Osteoblast (primary cell): ENCODE data around the gene P2RX1. TPM values are rescaled to one million over a fixed set of nuclear protein-coding genes. Genes with fewer than 3 reads are reported as not detected.

Experiments
- DNase-seq: peaks from one replicate; pipeline ENCODE4 v3.0.0; 2011; ENCODE audit warnings: low spot score, mixed read lengths; ENCODE audit not compliant: insufficient read length; ENCODE audit errors: missing footprints
- H2AFZ ChIP-seq: 2 replicates; pipeline ENCODE4 v1.6.0; 2011; ENCODE audit warnings: mild to moderate bottlenecking, low read length
- H3K27ac ChIP-seq: 2 replicates; pipeline ENCODE4 v1.5.1; 2011; ENCODE audit warnings: mild to moderate bottlenecking, low read depth, low read length, moderate library complexity
- H3K27me3 ChIP-seq: 2 replicates; pipeline ENCODE4 v1.6.0; 2012; ENCODE audit warnings: mild to moderate bottlenecking, control low read depth, inconsistent platforms, low read length, moderate library complexity; ENCODE audit not compliant: insufficient read depth
- H3K36me3 ChIP-seq: 2 replicates; pipeline ENCODE4 v1.5.1; 2011; ENCODE audit warnings: mild to moderate bottlenecking, low read length, control low read depth, moderate library complexity; ENCODE audit not compliant: insufficient read depth
- H3K4me1 ChIP-seq: 2 replicates; pipeline ENCODE4 v1.5.1; 2011; ENCODE audit warnings: mild to moderate bottlenecking, low read length, control low read depth, moderate library complexity; ENCODE audit not compliant: insufficient read depth
- H3K4me2 ChIP-seq: 2 replicates; pipeline ENCODE4 v1.6.0; 2011; ENCODE audit warnings: mild to moderate bottlenecking, low read length; ENCODE audit not compliant: insufficient read depth
- H3K4me3 ChIP-seq: fragments of 200-600 bp; sonication (generic); 3 replicates; pipeline ENCODE4 v1.5.1; 2012; ENCODE audit warnings: mild to moderate bottlenecking, low read length, inconsistent platforms; ENCODE audit not compliant: insufficient read depth
- H3K79me2 ChIP-seq: 2 replicates; pipeline ENCODE4 v1.6.0; 2012; ENCODE audit warnings: mild to moderate bottlenecking, low read length, control low read depth, inconsistent platforms; ENCODE audit not compliant: insufficient read depth
- H3K9me3 ChIP-seq: 2 replicates; pipeline ENCODE4 v1.5.1; 2011; ENCODE audit warnings: low read depth, low read length, control low read depth
- H4K20me1 ChIP-seq: 2 replicates; pipeline ENCODE4 v1.6.0; 2012; ENCODE audit warnings: mild to moderate bottlenecking, low read length, control low read depth; ENCODE audit not compliant: insufficient read depth
- total RNA-seq: library from RNA; depleted of rRNA; stranded (reverse); fragments of >200 nt; gene quantifications from 2 replicates; pipeline ENCODE4 v1.2.3, GENCODE V29; 2012
- TF ChIP-seq, protein P1 (sequence below): IDR thresholded peaks from 2 replicates; pipeline ENCODE4 v1.5.1; 2011; ENCODE audit warnings: mild to moderate bottlenecking, low read depth, low read length, moderate library complexity; ENCODE audit errors: extremely low read depth

P2RX1 gene
- total RNA-seq, 1 donor, result not detected

DNA sequence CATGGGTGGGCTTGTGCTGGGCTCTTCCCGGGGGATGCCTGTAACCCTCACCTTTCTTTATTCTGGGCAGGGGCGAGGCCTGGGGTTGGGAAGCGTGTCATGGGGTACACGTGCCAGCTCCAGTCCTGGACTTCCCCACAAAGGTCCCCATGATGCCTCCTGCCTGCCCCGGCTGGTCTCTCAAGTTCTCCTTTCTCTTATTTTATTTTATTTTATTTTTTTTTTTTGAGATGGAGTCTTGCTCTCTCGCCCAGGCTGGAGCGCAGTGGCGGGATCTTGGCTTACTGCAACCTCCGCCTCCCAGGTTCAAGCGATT lies 39.4 kb upstream of the P2RX1 start:
- no peaks in the 10 kb centered on the region for H3K4me1 ChIP-seq

DNA sequence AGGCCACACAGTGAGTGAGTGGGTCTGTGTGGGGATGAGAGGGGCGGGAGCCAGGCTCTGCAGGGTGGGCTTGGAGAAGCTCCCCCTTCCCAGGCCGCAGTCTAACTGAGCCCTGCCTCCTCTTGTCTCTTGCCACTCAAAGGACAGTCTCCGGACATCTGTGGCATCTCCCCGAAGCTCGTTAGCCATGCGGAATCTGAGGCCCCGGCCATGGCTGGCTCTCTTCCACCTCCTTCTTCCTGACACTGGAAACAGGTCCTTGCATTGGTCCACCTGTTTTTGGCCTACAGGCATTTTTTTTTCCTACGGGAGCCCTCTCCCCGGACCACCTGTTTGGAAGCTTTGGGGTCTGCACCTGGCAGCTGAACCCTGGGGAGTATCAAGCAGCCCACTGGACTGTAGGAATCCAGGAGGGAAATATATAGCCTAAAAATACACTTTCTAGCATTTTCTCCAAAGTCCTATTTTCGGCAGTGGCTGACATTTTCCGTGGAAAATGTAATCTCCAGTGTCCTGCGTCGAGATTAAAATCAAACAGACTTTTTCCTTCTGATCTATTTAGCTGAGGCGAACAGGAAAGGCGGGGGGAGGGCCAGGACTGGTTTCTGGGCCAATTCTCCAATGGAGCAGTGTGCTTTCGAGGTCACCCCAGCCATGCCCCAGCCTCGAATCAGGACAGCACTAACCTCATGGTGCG lies 38.9 kb upstream of the P2RX1 start:
- TF ChIP-seq, protein P1, sequence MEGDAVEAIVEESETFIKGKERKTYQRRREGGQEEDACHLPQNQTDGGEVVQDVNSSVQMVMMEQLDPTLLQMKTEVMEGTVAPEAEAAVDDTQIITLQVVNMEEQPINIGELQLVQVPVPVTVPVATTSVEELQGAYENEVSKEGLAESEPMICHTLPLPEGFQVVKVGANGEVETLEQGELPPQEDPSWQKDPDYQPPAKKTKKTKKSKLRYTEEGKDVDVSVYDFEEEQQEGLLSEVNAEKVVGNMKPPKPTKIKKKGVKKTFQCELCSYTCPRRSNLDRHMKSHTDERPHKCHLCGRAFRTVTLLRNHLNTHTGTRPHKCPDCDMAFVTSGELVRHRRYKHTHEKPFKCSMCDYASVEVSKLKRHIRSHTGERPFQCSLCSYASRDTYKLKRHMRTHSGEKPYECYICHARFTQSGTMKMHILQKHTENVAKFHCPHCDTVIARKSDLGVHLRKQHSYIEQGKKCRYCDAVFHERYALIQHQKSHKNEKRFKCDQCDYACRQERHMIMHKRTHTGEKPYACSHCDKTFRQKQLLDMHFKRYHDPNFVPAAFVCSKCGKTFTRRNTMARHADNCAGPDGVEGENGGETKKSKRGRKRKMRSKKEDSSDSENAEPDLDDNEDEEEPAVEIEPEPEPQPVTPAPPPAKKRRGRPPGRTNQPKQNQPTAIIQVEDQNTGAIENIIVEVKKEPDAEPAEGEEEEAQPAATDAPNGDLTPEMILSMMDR, result no peak
- H3K27ac ChIP-seq, result no peak overlapping the region
- H4K20me1 ChIP-seq, result no peaks in the 10 kb centered on the region
- H2AFZ ChIP-seq, result no peak overlapping the region
- H3K27me3 ChIP-seq, result no peaks in the 10 kb centered on the region
- H3K4me1 ChIP-seq, result no peaks in the 10 kb centered on the region
- H3K4me2 ChIP-seq, result no peak overlapping the region
- DNase-seq, result no peak
- no peaks in the 10 kb centered on the region for H3K9me3 ChIP-seq
- H3K4me3 ChIP-seq, result no peak overlapping the region
- H3K36me3 ChIP-seq, result no peaks in the 10 kb centered on the region
- H3K79me2 ChIP-seq, result no peaks in the 10 kb centered on the region

More for the DNA sequence above, 39.4 kb upstream of the P2RX1 start:
- Histone ChIP-seq H3K9me3 (no peaks in the 10 kb centered on the region), H3K4me3 (no peak overlapping the region), H3K36me3 (no peaks in the 10 kb centered on the region), H3K4me2 (no peak overlapping the region), H2AFZ (no peak overlapping the region), H4K20me1 (no peaks in the 10 kb centered on the region), H3K27ac (no peak overlapping the region), H3K27me3 (no peaks in the 10 kb centered on the region), H3K79me2 (no peaks in the 10 kb centered on the region)
- DNase-seq, result no peak
- TF ChIP-seq, protein P1, result no peak

DNA sequence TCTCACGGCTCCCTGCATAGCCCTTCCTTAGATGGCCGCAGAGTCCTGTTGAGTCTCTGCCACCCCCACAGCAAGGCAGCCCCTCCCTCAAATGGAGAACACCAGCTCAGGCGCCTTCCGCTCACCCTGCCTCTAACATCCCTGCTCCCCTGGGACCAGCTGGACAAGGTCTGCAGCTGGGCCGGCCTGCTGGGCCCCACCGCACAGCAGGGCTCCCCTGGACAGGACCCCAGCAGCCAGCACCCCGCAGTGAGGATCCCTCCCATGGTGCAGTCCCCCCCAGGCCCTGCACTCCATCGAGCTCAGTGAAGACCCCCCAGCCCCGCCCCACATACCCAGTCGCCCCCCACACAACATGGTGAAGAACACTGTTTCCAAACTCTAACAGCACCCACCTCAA lies 37.8 kb upstream of the P2RX1 start:
- TF ChIP-seq, protein P1, result no peak
- Histone ChIP-seq H3K4me3 (no peak overlapping the region), H3K9me3 (no peaks in the 10 kb centered on the region), H3K4me1 (no peaks in the 10 kb centered on the region), H3K27me3 (no peaks in the 10 kb centered on the region), H3K79me2 (no peaks in the 10 kb centered on the region), H3K4me2 (no peak overlapping the region), H3K27ac (no peak overlapping the region), H4K20me1 (no peaks in the 10 kb centered on the region), H3K36me3 (no peaks in the 10 kb centered on the region), H2AFZ (no peak overlapping the region)
- DNase-seq, result no peak

DNA sequence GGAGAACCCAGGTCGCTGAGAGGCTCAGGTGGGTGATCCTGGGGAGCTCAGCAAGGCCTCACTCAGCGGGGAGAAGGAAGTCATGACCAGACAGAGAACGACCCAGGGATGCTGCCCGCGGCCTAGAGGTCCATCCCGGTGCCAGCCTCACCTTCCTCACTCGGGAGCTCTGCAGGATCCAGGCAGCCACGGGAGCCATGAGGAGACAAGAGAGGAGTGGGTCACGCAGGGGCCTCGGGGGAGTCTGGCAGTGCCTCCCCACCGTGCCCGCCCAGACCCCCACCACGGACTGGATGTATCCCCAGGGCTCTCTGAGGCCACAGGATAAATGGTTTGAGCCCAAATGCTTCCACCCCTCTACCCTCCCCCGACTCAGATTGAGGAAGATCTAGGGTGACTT lies 37.3 kb upstream of the P2RX1 start:
- peak; percentile 79 for DNase-seq
- Histone ChIP-seq H3K9me3 (no peaks in the 10 kb centered on the region), H4K20me1 (no peaks in the 10 kb centered on the region), H3K36me3 (no peaks in the 10 kb centered on the region), H3K4me3 (no peak overlapping the region), H3K27me3 (no peaks in the 10 kb centered on the region), H3K27ac (no peak overlapping the region), H3K4me1 (no peaks in the 10 kb centered on the region), H3K79me2 (no peaks in the 10 kb centered on the region), H3K4me2 (no peak overlapping the region), H2AFZ (no peak overlapping the region)
- TF ChIP-seq, protein P1, result no peak
